GM18519 (cell line): Measurements from ENCODE around the gene SYNE3.

Source experiments
- ATAC-seq: cut with Tn5 transposase; IDR thresholded peaks from one replicate; pipeline ENCODE4 v1.9.1; 2021; ENCODE audit warnings: mild to moderate bottlenecking, moderate library complexity; ENCODE audit not compliant: unreplicated experiment, low FRiP score

Gene SYNE3

DNA sequence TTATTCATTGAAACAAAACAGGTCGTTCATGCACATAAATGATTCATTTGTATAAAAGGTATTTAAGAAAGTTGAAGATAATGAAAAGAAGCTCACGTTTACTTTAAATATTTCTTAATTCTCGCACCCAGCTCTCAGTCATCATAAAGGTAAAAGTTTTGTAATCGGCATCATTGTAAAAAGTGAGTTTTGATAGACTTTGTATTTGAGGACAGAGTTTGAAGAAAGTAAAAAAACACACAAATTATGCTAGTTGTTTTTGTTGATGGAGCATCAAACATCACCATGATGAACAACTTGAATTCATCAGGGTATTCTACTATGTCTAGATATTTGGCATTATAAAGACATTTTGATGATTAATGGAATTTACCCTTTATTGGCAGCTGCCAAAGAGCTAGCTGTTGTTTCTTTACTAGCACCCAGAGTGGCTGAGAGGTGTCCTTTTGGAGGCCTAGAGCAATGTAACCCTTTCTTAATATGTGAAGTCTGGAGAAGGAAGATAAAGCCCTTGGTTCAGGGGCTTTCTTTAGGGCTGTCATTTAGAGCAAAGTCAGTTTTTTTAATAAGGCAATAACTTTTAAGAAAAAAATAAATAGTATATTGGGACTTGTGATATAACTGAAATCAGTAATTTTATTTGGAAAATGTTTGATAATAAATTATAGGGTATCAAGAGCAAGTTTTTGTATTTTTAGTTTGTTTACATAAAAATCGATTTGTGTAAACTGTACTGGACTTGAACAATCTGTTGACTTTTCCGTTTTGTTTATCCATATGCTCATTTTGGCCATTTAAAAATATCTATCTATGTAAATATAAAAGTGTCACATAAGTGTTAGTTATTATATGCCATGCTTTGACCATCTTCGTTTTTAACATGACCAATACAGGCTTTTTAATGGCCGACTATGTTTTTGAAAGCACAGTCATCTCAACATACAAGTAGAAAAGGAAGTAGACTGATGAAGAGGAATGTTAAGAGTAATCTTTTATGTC is 25.8 kb upstream of the SYNE3 start:
- no peak for ATAC-seq

GRCh38 chr14:95541346-95541745 is 24.9 kb upstream of the SYNE3 start:
- ATAC-seq: no peak

DNA sequence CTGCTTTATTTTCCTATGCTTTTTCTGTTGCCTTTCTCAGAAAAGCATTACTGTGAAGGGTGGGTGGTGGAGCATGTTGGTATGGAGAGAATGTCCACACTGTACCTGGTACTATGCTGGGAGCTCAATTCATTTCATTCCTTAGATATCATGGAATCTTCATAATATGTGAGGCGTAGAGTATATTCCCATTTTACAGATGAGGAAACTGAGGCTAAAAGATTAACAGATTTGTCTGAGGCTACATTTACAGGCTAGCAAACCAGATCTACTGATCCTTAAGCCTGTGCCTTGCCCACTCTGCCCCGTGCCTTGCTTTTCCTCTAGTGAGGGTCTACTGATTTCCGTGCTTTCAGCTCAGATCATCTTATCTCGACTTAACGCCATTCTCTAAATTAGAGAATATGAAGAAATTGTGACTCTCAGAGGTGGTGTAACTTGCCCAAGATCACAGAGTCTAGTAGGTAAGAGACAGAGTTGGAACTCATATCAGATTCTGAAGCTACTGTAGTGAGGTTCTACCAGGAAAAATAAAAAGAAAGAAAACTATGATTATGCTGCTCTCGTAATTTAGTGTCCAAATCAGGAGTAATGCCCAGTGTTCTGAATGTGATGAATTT is 23.9 kb upstream of the SYNE3 start:
- no peak for ATAC-seq

DNA sequence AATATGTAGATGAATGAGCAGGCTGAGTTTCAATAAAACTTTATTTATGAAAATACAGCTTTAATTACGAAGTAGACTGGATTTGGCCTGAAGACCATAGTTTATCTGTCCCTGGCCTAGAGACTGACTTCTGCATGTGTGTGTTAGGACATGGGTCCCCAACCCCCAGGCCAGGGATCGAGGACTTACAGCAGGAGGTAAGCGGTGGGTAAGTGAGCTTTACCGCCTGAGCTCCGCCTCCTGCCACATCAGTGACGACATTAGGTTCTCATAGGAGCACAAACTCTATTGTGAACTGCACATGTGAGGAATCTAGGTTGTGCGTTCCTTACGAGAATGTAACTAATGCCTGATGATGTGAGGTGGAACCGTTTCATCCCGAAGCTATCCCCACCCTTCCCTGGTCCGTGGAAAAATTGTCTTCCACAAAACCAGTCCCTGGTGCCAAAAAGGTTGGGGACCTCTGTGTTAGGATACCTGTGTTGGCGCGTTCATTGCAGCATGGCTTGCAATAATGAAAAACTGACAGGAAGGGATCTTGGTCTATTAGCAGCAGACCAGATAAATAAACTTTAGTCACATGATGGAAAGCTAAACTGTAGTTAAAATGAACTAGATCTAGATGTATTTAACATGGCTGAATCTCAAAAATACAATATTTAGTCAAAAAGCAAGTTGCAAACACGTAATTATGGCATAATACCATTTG is 22.5 kb upstream of the SYNE3 start:
- no peak for ATAC-seq

- no peak for ATAC-seq
Observed at GRCh38 chr14:95537298-95538089, 21.0 kb upstream of the SYNE3 start.

DNA sequence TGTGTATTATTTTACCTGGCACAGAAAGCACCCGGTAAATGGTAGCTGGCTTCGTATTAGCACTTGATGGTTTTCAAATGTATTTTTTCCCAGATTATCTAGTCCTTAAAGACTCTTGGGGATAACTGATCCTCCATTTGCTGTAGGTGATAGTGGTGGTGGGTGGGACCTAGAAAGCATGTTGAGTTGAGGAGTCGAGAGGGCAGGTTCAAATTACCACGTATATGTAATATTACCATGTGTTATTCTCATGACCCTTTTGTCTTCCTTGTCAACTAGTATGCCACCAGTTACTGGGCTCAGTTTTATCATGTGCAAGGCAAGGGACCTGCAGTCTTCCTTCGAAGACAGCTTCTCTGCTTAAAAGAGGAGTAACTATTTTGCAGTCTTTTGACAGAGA is 20.2 kb upstream of the SYNE3 start:
- ATAC-seq: no peak

GRCh38 chr14:95536036-95536593 is 19.7 kb upstream of the SYNE3 start:
- ATAC-seq: no peak

- ATAC-seq: no peak
Observed at GRCh38 chr14:95535226-95536021, 19.0 kb upstream of the SYNE3 start.

- peak; percentile 86 for ATAC-seq
Observed at GRCh38 chr14:95534299-95535225, 18.1 kb upstream of the SYNE3 start, which contains the start of gene GLRX5. Gene GLRX5, plus strand, starts transcription at chr14:95535050. Its CDS starts 40 bp downstream, at chr14:95535090.

DNA sequence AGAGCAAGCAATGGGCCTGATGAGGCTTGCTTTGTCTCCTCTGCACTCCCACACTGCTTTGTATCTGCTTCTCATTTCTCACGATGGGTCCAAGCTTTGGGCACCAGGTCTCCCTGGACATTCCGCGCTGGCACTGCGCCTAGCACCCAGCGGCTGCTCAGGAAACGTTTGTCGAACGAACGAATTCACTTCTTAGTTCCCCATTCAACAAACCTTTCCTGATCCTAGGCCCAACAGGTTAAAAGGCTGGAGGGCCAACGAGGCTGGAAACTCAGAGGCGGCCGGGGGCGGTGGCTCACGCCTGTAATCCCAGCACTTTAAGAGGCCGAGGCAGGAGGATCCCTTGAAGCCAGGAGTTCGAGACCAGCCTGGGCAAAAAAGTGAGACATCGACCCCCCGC is 17.4 kb upstream of the SYNE3 start:
- no peak for ATAC-seq

GRCh38 chr14:95533391-95533821 is 17.0 kb upstream of the SYNE3 start:
- ATAC-seq: no peak

DNA sequence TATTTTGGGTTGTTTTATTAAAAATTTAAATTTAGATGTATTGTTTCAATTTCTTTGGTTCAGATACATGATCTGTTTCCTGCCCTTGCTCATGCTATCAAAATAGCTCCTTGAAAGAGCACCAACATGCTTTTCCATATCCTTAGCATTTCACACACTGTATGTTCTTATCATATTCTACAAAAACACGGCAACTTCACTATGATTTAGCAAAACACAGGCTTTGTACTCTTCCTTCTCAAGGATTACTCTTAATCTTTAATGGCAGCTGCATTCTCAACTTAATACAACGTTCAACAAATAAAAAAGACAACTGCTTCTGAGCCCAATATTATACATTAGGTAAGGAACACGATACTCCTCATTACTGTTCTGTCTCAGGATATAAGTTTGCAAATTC is 15.5 kb upstream of the SYNE3 start:
- no peak for ATAC-seq

DNA sequence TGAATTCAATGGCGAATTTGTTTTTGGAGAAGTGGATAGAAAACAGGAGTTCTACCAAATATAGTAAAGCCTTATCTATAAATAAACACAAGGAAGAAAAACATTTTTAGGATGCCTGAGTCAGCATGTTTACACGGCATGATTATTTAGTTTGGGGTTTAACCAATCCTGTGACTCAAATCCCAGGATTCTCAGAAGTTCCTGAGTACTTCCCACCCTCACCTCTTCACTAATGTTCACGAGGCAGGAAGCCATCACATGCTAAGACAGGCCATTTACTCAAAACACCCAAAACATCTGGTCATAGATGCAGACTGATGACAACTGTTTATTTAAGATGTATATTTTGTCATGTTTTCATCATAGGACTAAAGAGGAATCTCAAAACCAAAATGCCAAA is 15.0 kb upstream of the SYNE3 start:
- ATAC-seq: no peak

GRCh38 chr14:95530473-95531276 is 14.2 kb upstream of the SYNE3 start:
- no peak for ATAC-seq

DNA sequence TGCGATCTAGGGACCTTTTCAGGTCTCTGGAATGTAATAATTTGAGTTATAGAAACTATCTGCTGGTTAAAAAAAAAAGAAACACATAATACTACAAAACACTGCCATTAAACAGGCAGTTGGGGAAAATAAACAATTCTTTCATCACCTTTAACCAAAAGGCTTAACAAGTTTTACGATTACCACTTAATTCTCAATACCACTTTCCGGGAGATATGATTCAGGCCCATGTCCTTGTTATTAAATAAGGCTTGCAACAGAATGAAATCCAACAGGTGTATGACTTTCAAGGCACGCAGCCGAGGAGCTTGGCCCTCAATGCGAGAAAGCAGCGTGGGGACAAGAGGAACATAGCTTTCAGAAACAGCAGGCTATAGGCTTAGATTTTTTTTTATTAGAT is 12.8 kb upstream of the SYNE3 start:
- no peak for ATAC-seq

- ATAC-seq: no peak
Observed at GRCh38 chr14:95527387-95528002, 11.0 kb upstream of the SYNE3 start.
